HL-60 (cell line): ENCODE results near the gene USP40.

Source experiments
- DNase-seq, 2 experiments: peaks; one replicate each; pipeline ENCODE4 v3.0.0-alpha.2; 2010 to 2020; ENCODE audit warnings: low read depth in 1 of 2, low spot score in 1 of 2
- H3K27ac ChIP-seq: fragments of 250-450 bp; sonication (Bioruptor Pico); replicated peaks from 2 replicates; pipeline ENCODE4 v1.5.1; 2020; ENCODE audit warnings: mild to moderate bottlenecking, moderate library complexity
- H3K27me3 ChIP-seq: fragments of 250-450 bp; sonication (Bioruptor Pico); 2 replicates; pipeline ENCODE4 v1.5.1; 2021; ENCODE audit warnings: mild to moderate bottlenecking, moderate library complexity; ENCODE audit not compliant: insufficient read depth, poor library complexity, severe bottlenecking
- H3K4me3 ChIP-seq: replicated peaks from 2 replicates; pipeline ENCODE4 v1.5.1; 2011; ENCODE audit warnings: mild to moderate bottlenecking, control low read depth, low read length; ENCODE audit not compliant: insufficient read depth
- GABPA ChIP-seq: IDR thresholded peaks from 2 replicates; pipeline ENCODE4 v1.6.1; 2012; ENCODE audit warnings: low read depth
- POLR2AphosphoS5 ChIP-seq: IDR thresholded peaks from 2 replicates; pipeline ENCODE4 v1.6.1; 2012; ENCODE audit warnings: low read depth
- SPI1 ChIP-seq: IDR thresholded peaks from 2 replicates; pipeline ENCODE4 v1.6.1; 2012; ENCODE audit warnings: low read depth, mild to moderate bottlenecking, borderline replicate concordance
- TF ChIP-seq, protein P1 (sequence below): IDR thresholded peaks from 2 replicates; pipeline ENCODE4 v1.6.1; 2012; ENCODE audit warnings: low read depth; ENCODE audit not compliant: insufficient replicate concordance
- TF ChIP-seq, protein P2 (sequence below): IDR thresholded peaks from one replicate; pipeline ENCODE4 v1.5.1; 2011; ENCODE audit warnings: low read length, control low read depth, inconsistent platforms; ENCODE audit not compliant: insufficient read depth

The USP40 gene

DNA sequence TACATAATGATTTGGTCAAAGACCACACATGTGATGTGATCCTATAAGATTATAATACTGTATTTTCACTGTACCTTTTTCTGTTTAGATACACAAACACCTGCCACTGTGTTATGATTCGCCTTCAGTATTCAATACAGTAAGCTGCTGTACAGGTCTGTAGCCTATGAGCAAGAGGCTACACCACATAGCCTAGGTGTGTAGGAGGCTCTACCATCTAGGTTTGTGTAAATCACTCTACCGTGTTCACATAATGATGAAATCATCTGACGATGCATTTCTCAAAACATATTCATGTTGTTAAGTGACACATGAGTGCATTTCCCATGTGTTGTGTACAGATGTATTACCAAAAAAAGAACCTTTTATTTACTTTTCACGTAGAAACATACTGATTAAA, 74.5 kb downstream of the USP40 start:
- no peak for DNase-seq
- H3K4me3 ChIP-seq = no peak overlapping the region
- no peak for TF ChIP-seq GABPA
- no peak for TF ChIP-seq SPI1
- TF ChIP-seq POLR2AphosphoS5 = no peak
- TF ChIP-seq, protein P1, sequence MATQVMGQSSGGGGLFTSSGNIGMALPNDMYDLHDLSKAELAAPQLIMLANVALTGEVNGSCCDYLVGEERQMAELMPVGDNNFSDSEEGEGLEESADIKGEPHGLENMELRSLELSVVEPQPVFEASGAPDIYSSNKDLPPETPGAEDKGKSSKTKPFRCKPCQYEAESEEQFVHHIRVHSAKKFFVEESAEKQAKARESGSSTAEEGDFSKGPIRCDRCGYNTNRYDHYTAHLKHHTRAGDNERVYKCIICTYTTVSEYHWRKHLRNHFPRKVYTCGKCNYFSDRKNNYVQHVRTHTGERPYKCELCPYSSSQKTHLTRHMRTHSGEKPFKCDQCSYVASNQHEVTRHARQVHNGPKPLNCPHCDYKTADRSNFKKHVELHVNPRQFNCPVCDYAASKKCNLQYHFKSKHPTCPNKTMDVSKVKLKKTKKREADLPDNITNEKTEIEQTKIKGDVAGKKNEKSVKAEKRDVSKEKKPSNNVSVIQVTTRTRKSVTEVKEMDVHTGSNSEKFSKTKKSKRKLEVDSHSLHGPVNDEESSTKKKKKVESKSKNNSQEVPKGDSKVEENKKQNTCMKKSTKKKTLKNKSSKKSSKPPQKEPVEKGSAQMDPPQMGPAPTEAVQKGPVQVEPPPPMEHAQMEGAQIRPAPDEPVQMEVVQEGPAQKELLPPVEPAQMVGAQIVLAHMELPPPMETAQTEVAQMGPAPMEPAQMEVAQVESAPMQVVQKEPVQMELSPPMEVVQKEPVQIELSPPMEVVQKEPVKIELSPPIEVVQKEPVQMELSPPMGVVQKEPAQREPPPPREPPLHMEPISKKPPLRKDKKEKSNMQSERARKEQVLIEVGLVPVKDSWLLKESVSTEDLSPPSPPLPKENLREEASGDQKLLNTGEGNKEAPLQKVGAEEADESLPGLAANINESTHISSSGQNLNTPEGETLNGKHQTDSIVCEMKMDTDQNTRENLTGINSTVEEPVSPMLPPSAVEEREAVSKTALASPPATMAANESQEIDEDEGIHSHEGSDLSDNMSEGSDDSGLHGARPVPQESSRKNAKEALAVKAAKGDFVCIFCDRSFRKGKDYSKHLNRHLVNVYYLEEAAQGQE = no peak
- TF ChIP-seq, protein P2, sequence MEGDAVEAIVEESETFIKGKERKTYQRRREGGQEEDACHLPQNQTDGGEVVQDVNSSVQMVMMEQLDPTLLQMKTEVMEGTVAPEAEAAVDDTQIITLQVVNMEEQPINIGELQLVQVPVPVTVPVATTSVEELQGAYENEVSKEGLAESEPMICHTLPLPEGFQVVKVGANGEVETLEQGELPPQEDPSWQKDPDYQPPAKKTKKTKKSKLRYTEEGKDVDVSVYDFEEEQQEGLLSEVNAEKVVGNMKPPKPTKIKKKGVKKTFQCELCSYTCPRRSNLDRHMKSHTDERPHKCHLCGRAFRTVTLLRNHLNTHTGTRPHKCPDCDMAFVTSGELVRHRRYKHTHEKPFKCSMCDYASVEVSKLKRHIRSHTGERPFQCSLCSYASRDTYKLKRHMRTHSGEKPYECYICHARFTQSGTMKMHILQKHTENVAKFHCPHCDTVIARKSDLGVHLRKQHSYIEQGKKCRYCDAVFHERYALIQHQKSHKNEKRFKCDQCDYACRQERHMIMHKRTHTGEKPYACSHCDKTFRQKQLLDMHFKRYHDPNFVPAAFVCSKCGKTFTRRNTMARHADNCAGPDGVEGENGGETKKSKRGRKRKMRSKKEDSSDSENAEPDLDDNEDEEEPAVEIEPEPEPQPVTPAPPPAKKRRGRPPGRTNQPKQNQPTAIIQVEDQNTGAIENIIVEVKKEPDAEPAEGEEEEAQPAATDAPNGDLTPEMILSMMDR = no peak
- no peak overlapping the region for H3K27ac ChIP-seq
- H3K27me3 ChIP-seq = no peaks in the 10 kb centered on the region

DNA sequence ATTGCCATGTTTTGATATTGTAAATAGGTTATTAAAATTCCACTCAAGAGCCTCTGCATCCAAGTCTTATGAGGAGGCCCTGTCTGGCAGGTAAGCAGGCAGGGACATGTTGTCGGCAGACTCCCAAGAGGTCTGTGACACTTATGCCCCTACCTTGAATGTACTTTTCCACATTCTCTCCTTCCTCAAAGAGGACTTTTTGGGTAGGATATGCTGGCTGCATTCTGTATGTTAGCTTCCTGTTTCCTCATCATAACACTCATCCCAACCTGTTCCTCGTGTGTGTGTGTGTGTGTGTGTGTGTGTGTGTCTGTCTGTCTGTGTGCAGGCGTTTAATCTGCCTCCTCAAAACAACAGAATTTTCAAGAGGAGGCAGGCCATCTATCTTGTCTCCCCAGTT, 75.3 kb downstream of the USP40 start:
- Histone ChIP-seq H3K27ac (no peak overlapping the region), H3K27me3 (no peaks in the 10 kb centered on the region), H3K4me3 (no peak overlapping the region)
- TF ChIP-seq GABPA (no peak), SPI1 (no peak), POLR2AphosphoS5 (no peak)
- TF ChIP-seq, protein P2 = no peak
- TF ChIP-seq, protein P1 = no peak
- no peak for DNase-seq

DNA sequence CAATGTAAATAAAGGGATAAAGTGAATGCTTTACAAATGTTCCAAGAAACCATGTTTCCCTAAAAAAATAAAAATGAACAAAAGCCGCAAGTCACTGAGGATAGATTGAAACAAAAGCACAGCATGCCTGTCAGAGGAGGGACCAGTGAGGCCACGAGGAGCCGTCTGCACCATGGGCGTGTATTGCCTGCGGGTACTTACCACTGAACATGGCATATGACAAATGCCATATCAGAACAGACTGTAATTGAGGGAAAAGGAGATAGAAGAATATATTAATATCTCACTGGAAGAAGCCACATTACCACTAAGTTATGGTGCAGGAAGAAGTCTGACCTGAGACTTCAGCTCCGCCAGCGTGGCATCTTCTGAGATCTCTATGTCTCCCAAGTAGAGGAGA, 75.8 kb downstream of the USP40 start:
- no peak for DNase-seq
- TF ChIP-seq, protein P2 = no peak
- TF ChIP-seq SPI1 (no peak), POLR2AphosphoS5 (no peak), GABPA (no peak)
- TF ChIP-seq, protein P1 = no peak
- Histone ChIP-seq H3K4me3 (no peak overlapping the region), H3K27ac (no peak overlapping the region), H3K27me3 (no peaks in the 10 kb centered on the region)
